ENCODE results near the gene APEX1.

DNA sequence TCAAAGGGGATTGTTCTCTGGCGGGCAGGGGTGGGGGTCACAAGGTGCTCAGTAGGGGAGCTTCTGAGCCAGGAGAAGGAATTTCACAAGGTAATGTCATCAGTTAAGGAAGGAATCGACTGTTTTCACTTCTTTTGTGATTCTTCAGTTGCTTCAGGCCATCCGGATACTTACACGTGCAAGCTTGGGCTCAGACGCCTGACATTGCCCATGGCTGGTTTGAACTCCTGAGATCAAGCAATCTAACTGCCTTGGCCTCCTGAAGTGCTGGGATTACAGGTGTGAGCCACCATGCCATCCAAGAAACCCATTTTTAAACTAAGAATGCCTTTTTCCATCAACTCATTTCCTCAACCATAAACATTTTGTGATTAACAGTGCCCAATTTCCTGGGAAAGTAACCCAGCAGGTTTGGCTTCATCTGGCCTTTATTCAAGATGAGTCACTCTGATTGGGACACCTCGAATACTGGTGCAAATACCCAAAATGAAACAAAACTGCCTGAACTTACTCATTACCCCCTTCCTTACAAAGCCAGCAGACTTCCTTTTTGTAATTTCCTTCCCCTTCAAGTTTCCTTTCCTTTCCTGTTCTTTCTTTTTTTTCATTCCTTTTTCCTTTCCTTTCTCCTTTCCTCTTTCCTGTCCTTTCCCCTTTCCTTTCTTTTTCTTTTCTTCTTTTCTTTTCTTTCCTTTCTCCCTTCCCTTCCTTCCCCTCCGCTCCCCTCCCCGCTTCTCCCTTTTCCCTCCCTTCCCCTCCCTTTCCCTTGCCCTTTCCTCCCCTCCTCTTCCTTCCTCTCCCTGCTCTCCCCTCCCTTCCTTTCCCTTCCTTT is 40.1 kb downstream of the APEX1 start:
- no peak for TF ChIP-seq POLR2A (IDR thresholded peaks at IDR 0.05)
- TF ChIP-seq, protein P1, sequence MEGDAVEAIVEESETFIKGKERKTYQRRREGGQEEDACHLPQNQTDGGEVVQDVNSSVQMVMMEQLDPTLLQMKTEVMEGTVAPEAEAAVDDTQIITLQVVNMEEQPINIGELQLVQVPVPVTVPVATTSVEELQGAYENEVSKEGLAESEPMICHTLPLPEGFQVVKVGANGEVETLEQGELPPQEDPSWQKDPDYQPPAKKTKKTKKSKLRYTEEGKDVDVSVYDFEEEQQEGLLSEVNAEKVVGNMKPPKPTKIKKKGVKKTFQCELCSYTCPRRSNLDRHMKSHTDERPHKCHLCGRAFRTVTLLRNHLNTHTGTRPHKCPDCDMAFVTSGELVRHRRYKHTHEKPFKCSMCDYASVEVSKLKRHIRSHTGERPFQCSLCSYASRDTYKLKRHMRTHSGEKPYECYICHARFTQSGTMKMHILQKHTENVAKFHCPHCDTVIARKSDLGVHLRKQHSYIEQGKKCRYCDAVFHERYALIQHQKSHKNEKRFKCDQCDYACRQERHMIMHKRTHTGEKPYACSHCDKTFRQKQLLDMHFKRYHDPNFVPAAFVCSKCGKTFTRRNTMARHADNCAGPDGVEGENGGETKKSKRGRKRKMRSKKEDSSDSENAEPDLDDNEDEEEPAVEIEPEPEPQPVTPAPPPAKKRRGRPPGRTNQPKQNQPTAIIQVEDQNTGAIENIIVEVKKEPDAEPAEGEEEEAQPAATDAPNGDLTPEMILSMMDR (IDR thresholded peaks at IDR 0.05): no peak

Measured in vagina (tissue), 2 donors.